Keratinocyte (primary cell): ENCODE results near the gene NT5DC1.

Source experiments
- EZH2 ChIP-seq: IDR thresholded peaks from one replicate; pipeline ENCODE4 v1.6.1; 2012; ENCODE audit warnings: inconsistent platforms, mild to moderate bottlenecking, low read length, moderate library complexity
- TF ChIP-seq, protein P1 (sequence below), 3 experiments: IDR thresholded peaks in 1 of 3; conservative IDR thresholded peaks in 1 of 3; optimal IDR thresholded peaks in 1 of 3; 2 replicates in 2 of 3; 3 replicates in 1 of 3; pipeline versions ENCODE3 to v1.5.1; 2011; ENCODE audit warnings: low read length in 3 of 3, mild to moderate bottlenecking in 3 of 3, moderate library complexity in 2 of 3, control low read depth in 1 of 3, inconsistent platforms in 1 of 3; ENCODE audit not compliant: insufficient read depth in 2 of 3; ENCODE audit errors: extremely low read depth in 1 of 3

DNA sequence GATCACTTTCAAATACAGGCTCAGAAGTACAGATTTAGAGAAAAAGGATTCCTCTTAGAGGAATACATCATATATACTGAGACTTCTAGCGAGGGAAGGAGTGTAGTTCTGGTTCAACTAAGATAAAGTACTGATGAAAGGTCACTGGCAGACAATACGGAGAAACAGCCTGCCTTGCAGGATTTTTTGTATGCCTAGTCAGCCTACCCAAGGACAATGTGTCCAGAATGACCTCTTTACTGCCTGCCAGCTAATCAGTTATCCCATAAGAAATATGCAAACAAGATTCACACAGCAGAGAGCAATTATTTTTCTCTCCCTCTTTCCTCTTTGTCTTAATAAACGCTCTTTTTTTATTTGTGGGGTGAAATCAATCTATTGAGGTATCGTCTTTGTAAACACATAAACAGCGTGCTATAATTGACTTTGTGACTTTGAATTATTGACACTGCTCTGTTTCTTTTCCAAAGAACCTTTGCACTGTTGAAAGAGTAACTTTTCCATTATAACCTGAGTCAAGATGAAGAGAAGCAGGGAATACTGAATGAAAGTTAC lies 154.7 kb downstream of the NT5DC1 start:
- TF ChIP-seq, protein P1, sequence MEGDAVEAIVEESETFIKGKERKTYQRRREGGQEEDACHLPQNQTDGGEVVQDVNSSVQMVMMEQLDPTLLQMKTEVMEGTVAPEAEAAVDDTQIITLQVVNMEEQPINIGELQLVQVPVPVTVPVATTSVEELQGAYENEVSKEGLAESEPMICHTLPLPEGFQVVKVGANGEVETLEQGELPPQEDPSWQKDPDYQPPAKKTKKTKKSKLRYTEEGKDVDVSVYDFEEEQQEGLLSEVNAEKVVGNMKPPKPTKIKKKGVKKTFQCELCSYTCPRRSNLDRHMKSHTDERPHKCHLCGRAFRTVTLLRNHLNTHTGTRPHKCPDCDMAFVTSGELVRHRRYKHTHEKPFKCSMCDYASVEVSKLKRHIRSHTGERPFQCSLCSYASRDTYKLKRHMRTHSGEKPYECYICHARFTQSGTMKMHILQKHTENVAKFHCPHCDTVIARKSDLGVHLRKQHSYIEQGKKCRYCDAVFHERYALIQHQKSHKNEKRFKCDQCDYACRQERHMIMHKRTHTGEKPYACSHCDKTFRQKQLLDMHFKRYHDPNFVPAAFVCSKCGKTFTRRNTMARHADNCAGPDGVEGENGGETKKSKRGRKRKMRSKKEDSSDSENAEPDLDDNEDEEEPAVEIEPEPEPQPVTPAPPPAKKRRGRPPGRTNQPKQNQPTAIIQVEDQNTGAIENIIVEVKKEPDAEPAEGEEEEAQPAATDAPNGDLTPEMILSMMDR (optimal IDR thresholded peaks at IDR 0.05 in 1 of 3, IDR thresholded peaks at IDR 0.05 in 1 of 3, conservative IDR thresholded peaks at IDR 0.05 in 1 of 3; ENCODE audit: extremely low read depth in 1 of 3, insufficient read depth in 2 of 3, low read length in 3 of 3) = no peak
- no peak for TF ChIP-seq EZH2
